DMS 273 (cell line): Measurements from ENCODE around the gene NTM.

Experiments
- DNase-seq: peaks from one replicate; lab custom pipeline; 2025; ENCODE audit not compliant: unreplicated experiment; lab: John Stamatoyannopoulos, UW

Gene NTM

GRCh38 chr11:131934006-131934405 lies 563.6 kb downstream of the NTM start:
- DNase-seq = no peak

DNA sequence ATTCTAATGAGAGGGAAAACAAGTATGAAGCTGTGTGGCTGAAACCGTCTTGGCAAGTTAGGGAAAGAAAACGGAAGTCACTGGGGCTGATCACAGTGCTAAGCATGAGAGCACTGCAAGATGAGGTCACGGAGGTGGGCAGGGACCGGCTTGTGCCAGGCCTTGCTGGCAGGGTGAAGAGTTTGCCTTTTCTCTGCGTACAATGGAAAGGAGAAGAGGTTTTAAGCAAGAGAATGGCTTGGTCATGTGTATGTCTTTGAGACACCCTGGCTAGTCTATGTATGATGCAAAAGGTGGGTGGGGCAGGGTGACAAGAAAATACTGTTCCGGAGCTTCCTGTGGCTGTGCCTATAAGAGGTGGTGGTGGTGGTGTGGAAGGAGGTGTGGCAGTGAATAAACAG lies 567.9 kb downstream of the NTM start:
- DNase-seq = no peak

GRCh38 chr11:131940126-131940525 lies 569.7 kb downstream of the NTM start:
- no peak for DNase-seq

- no peak for DNase-seq
Measured at GRCh38 chr11:131942878-131943277, 572.5 kb downstream of the NTM start.

- no peak for DNase-seq
Measured at GRCh38 chr11:131943295-131943694, 572.9 kb downstream of the NTM start.

- no peak for DNase-seq
Measured at GRCh38 chr11:131944736-131945135, 574.3 kb downstream of the NTM start.

- DNase-seq = no peak
Measured at GRCh38 chr11:131945706-131946105, 575.3 kb downstream of the NTM start.

GRCh38 chr11:131947511-131947910 lies 577.1 kb downstream of the NTM start:
- DNase-seq = no peak

- no peak for DNase-seq
Measured at GRCh38 chr11:131951121-131951520, 580.7 kb downstream of the NTM start.

DNA sequence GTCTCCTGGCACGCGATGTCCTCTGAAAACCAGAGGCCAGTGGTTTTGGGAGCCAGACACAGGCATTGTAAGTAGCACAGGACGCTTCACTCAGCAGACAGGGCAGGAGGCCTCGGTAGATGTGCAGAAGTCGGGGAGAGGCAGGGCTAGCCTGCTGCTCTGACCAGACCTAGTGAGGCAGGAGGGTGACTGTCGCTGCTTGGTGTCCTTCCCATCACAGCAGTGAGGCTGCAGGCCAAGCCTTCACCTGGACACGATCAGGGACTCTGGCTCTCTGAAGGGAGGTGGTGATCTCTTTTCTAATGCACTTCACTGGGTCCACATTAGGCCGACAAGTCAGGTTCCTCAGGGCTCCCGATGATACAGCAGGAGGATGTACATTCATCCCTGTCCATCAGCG lies 583.7 kb downstream of the NTM start:
- DNase-seq = no peak

GRCh38 chr11:131955904-131956303 lies 585.5 kb downstream of the NTM start:
- DNase-seq = no peak

- no peak for DNase-seq
Measured at GRCh38 chr11:131957201-131957600, 586.8 kb downstream of the NTM start.

DNA sequence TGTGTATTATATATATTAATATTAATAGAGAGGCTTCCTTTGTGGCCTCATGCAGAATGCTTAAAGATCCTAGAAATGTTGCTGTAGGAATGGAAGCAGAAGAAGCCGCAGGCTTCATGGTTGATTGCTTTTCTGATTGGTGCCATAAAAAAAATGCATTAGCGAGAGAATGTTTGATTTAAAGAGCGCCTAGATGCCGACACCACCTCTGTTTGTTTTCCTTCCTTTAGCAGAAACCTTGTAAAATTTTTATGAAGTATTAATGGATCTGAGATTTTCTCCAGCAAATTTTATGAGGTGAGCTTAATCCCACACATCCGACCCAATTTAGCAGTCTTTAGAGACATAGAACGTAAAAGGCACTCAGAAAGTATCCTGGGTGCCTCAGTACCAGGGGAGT lies 587.5 kb downstream of the NTM start:
- no peak for DNase-seq

- DNase-seq = no peak
Measured at GRCh38 chr11:131962818-131963217, 592.4 kb downstream of the NTM start.

DNA sequence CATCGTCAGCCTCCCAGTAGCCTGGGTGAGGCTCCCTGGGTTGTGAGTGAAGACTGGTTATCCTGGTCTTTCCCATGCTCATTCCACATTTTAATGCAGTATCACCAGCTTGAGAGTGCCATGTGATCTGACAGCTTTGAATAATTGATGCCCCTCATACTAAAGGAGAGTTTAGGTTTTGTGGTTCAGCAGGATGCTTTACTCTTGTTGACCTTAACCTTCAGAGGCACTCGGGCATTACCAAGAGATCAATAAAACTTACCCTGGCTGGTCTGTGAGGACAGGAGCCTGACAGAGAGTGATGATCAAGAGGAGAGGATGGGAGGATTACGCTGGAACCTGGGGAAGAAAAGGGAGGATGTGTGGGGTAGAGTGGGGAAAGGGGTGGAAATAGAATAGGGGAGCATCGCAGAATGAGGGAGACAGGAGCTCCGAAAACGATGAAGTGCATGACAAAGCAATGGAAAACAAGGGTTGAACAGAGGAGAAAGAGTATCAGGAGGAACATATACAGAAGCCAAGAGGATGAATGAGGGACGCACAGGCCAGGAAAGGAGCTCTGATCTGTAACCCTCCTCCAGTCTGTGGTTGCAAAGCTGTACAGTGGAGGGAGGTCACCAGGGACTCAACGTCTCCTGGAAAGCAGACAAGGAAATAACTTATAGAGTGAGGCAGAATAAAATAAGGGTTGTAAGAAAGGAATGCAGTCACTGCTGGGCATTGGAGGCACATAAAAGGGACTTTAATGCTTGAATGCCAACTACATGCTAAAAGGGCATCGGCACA lies 594.5 kb downstream of the NTM start:
- DNase-seq = no peak

DNA sequence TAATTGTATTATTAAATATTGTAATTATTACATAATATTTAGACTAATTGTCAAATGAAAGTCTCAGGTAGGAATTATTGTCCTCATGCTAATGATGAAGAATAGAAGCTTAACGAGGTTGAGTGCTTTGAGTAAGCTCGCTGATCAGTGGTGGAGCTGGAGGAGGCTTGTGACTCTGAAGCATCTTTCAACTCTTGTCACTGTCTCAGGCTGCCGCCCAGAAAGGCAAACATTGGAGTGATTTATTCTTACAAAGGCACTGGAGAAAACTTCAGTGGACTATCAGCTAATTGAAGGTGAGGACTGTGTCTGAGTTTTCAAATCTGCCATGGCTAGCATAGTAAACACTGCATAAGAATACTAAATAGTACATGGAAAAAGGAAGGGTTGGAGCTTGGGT lies 595.1 kb downstream of the NTM start:
- DNase-seq = no peak

GRCh38 chr11:131966667-131967066 lies 596.3 kb downstream of the NTM start:
- no peak for DNase-seq

- DNase-seq = no peak
Measured at GRCh38 chr11:131969261-131969660, 598.8 kb downstream of the NTM start.

- DNase-seq = no peak
Measured at GRCh38 chr11:131973061-131973460, 602.6 kb downstream of the NTM start.

- no peak for DNase-seq
Measured at GRCh38 chr11:131975619-131976018, 605.2 kb downstream of the NTM start.

DNA sequence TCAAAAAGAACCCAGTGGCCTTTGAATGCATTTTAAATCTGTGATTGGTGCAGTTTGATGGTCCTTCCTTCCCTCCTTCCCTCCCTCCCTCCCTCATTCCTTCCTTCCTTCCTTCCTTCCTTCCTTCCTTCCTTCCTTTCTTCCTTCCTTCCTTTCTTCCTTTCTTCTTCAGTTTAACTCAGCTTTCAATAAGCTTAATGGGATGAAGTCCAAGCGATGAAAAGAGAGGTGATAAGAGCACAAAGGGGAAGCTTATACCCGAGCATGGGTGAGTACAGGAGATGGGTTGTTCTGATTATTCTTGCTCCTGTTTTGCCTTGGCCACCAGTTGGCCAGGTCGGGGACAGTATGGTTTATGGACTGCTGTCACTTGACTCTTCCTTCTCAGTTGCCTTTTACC lies 605.6 kb downstream of the NTM start:
- no peak for DNase-seq

DNA sequence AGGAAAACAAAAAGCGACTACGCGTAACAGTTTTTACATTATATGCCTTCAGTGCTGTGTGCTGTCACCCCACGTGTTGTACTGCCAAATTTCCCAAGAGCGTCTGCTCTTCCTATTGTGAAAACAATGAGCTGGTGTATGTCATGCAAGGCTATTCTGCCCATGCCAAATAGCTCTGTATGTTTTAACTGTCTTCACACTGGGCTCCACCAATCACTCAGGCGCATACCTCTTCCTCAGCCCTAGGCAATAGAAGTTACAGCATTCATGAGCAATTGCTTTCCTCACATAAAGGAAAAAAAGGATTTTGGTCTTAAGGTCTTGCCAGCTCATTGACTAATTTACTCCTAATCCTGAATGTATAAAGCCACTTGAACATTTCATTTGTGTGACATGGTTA lies 606.8 kb downstream of the NTM start:
- no peak for DNase-seq

DNA sequence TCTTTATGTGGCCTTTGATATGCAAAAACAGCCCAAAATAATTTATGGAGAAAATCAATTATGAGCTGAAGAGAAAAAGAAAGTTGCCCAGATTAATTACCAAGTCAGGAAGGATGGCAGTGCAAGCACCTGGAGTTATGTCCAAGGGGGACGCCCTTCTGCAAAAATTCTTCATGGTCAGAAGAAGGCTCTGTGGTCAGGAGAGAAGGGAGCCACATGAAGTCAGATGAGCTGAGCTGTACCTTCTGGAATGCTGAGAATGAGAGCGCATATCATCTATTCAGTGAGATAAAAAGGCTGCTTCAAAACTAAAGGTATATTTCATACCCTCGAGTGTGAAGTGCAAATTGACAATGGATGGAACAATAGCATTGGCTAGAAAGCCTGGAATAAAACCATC lies 607.4 kb downstream of the NTM start:
- no peak for DNase-seq
